ENCODE measurements around the gene ARPC5. TPM values are rescaled to one million over a fixed set of nuclear protein-coding genes. Genes with fewer than 3 reads are reported as not detected.

Gene ARPC5
- total RNA-seq, 2 donors from 2014 or later: 39.2 to 47.0 TPM

- TF ChIP-seq, protein P1, sequence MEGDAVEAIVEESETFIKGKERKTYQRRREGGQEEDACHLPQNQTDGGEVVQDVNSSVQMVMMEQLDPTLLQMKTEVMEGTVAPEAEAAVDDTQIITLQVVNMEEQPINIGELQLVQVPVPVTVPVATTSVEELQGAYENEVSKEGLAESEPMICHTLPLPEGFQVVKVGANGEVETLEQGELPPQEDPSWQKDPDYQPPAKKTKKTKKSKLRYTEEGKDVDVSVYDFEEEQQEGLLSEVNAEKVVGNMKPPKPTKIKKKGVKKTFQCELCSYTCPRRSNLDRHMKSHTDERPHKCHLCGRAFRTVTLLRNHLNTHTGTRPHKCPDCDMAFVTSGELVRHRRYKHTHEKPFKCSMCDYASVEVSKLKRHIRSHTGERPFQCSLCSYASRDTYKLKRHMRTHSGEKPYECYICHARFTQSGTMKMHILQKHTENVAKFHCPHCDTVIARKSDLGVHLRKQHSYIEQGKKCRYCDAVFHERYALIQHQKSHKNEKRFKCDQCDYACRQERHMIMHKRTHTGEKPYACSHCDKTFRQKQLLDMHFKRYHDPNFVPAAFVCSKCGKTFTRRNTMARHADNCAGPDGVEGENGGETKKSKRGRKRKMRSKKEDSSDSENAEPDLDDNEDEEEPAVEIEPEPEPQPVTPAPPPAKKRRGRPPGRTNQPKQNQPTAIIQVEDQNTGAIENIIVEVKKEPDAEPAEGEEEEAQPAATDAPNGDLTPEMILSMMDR (IDR thresholded peaks at IDR 0.05): no peak
- no peak for DNase-seq (ENCODE audit: low spot score)
- Histone ChIP-seq H3K27ac (no peak overlapping the region), H3K4me1 (no peaks in the 10 kb centered on the region), H3K36me3 (no peaks in the 10 kb centered on the region), H3K27me3 (no peaks in the 10 kb centered on the region), H3K4me3 (no peak overlapping the region), H3K9me3 (no peaks in the 10 kb centered on the region)
Observed at GRCh38 chr1:183592733-183593132, 42.9 kb downstream of the ARPC5 start.

DNA sequence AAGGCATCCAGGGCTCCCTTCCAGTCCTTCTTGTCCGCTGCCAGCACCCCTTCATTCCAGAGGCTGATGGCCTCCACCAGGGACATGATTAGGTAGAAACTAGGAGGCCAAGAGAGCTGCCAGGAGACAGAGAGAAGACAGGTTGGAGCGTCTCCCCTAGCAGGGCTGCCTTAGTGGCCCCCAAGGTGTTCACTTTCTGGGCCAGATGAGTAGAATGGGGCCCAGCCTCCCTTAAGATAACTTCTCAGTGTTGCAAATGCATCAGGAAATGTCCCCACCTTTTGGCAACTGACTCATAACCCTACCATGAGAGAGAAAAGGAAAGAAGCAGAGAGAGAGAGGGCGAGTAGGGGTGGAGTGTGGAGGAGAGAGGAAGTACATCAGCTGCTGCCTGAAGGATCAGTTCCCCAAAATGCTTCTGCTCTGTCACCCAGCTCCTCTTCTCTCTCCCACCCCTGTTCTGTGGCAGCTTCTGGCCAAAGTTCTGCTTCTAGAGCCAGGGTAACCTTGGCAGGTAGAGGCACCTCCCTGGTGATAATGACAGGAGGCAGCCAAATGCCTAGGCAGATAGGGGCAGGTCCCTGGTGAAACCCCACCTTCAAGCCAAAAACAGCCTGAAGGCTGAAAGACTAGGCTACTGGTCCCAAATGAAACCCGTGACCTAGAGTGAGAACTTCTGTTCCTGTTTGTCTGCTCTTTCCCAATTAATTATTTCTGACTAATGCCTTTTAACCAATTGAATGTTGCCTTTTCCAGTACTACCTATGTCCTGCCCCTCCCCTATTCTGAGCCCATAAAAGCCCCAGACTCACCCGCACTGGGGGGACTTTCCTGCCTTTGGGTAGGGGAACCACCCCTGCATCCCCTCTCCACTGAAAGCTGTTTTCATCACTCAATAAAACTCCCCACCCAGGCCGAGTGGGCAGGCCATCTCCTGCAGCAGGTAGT, 45.1 kb downstream of the ARPC5 start, which contains the start of gene NCF2:
TSS of gene NCF2 (minus strand) at position 216 of the 948 bp plus-strand sequence. CDS start at position 86, 130 bp downstream.
- H3K4me1 ChIP-seq: no peaks in the 10 kb centered on the region
- peak within 1 kb of the TSS in 1 of 2 donors; percentile 16 for H3K4me3 ChIP-seq
- H3K27ac ChIP-seq: peak within 1 kb of the TSS; percentile 29 to 42
- no peak for DNase-seq (ENCODE audit: low spot score)
- no peaks in the 10 kb centered on the region for H3K9me3 ChIP-seq
- TF ChIP-seq, protein P1 (IDR thresholded peaks at IDR 0.05): no peak
- no peaks in the 10 kb centered on the region for H3K27me3 ChIP-seq
- H3K36me3 ChIP-seq: no peaks in the 10 kb centered on the region

GRCh38 chr1:183589874-183590243, 45.7 kb downstream of the ARPC5 start:
- no peaks in the 10 kb centered on the region for H3K4me1 ChIP-seq
- no peak for DNase-seq (ENCODE audit: low spot score)
- no peaks in the 10 kb centered on the region for H3K9me3 ChIP-seq
- H3K4me3 ChIP-seq: peak overlapping the region in 1 of 2 donors; percentile 16
- H3K27me3 ChIP-seq: no peaks in the 10 kb centered on the region
- TF ChIP-seq, protein P1 (IDR thresholded peaks at IDR 0.05): no peak
- H3K36me3 ChIP-seq: no peaks in the 10 kb centered on the region
- H3K27ac ChIP-seq: peak overlapping the region; percentile 1 to 29

DNA sequence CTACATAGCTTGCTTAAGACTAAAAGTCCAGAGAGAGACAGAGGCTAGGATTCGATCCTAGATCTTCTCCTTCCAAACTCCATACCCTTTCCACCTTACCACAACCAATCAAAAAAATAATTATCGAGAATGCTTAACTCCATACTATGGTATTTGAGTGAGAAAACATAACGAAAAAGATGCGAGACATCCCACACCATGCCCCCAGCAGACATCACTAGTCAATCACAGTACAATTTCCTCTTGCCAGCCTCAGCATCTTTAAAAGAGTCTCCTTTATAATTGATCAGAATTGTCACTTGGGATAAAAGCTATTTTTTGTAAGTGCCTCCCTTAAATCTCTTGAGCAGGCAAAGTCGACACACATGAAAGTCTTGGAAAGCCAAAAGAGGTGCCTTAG, 46.2 kb downstream of the ARPC5 start:
- Histone ChIP-seq H3K9me3 (no peaks in the 10 kb centered on the region), H3K36me3 (no peaks in the 10 kb centered on the region), H3K4me1 (no peaks in the 10 kb centered on the region), H3K27me3 (no peaks in the 10 kb centered on the region), H3K27ac (peak overlapping the region; percentile 1 to 29), H3K4me3 (peak overlapping the region in 1 of 2 donors; percentile 16)
- DNase-seq (ENCODE audit: low spot score): no peak
- TF ChIP-seq, protein P1 (IDR thresholded peaks at IDR 0.05): no peak

DNA sequence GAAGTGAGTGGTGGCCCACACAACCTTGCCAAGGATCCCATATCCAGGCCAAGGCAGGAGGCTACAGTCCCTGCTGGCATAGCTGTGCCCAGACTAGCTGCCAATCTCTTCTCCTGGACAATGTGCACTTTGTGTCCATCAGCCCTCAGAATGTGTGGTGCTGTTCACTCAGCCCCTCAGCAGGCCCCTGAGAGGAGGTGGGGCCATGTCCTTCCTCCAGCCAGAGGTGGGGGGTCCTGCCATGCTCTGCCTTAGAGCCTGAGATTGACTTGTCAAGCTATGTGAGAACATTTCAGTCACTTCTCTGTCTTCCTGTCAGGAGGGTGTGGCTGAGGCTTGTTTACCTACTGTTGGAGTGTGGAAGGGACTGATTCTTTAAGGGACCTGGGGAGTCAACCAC, 46.8 kb downstream of the ARPC5 start:
- Histone ChIP-seq H3K9me3 (no peaks in the 10 kb centered on the region), H3K36me3 (no peaks in the 10 kb centered on the region), H3K27me3 (no peaks in the 10 kb centered on the region), H3K4me1 (no peaks in the 10 kb centered on the region), H3K27ac (peak overlapping the region; percentile 1 to 29), H3K4me3 (peak overlapping the region in 1 of 2 donors; percentile 22)
- no peak for DNase-seq (ENCODE audit: low spot score)
- TF ChIP-seq, protein P1 (IDR thresholded peaks at IDR 0.05): no peak

Measured in right atrium auricular region (tissue), 2 donors.